Testis (tissue), 3 donors: ENCODE results near the gene CDH23. TPM values are rescaled to one million over a fixed set of nuclear protein-coding genes. Genes with fewer than 3 reads are reported as not detected.

Source experiments
- DNase-seq: peaks from one replicate; pipeline ENCODE4 v3.0.0-alpha.2; 2019
- H3K27ac ChIP-seq, 2 donors: fragments of 200-600 bp; sonication (generic); one replicate each; pipeline ENCODE4 v1.5.1; 2019
- H3K27me3 ChIP-seq: fragments of 200-600 bp; sonication (generic); one replicate; pipeline ENCODE4 v1.5.1; 2019
- H3K36me3 ChIP-seq: fragments of 200-600 bp; sonication (generic); one replicate; pipeline ENCODE4 v1.5.1; 2017; ENCODE audit warnings: low read depth; ENCODE audit errors: missing control alignments
- H3K4me1 ChIP-seq: fragments of 200-600 bp; sonication (generic); one replicate; pipeline ENCODE4 v1.5.1; 2019
- H3K4me3 ChIP-seq, 2 donors: fragments of 200-600 bp; sonication (generic); one replicate each; pipeline ENCODE4 v1.5.1; 2017 to 2019
- H3K9me3 ChIP-seq: fragments of 200-600 bp; sonication (generic); one replicate; pipeline ENCODE4 v1.5.1; 2017
- CTCF ChIP-seq, 3 experiments: fragments of 450-650 bp in 2 of 3; fragments of 200-600 bp in 1 of 3; sonication (generic) in 1 of 3; IDR thresholded peaks; one replicate each; pipeline ENCODE4 v1.5.1; 2016 to 2019; ENCODE audit warnings: antibody characterized with exemption in 3 of 3, mild to moderate bottlenecking in 2 of 3, moderate library complexity in 1 of 3
- POLR2A ChIP-seq: fragments of 450-650 bp; IDR thresholded peaks from one replicate; pipeline ENCODE4 v1.6.1; 2017; ENCODE audit warnings: antibody characterized with exemption, mild to moderate bottlenecking, moderate library complexity
- WGBS, 2 donors: methylation state at CpG; one replicate each; pipeline ENCODE4 v1.1.5; 2018; 5-methylcytosine and 5-hydroxymethylcytosine counted together
- intact Hi-C: fragments of 100-400 bp; cut with DNase I; formaldehyde crosslinking; loops from one replicate; pipeline ENCODE4 v1.15.1; 2023; ENCODE audit warnings: low total_unique reads
- polyA plus RNA-seq: library from polyadenylated mRNA; stranded (reverse); fragments of 350-450 nt; fragmentation: Illumina TruSeq; extraction: RNeasy Lipid Tissue Mini Kit (QIAGEN cat#74804); gene quantifications from one replicate; pipeline ENCODE4 v1.2.3, GENCODE V29; 2014; ENCODE audit warnings: low read depth, low replicate concordance; ENCODE audit not compliant: insufficient read depth
- total RNA-seq, 2 donors: library from RNA; depleted of rRNA; stranded (reverse); fragments of >200 nt; gene quantifications; one replicate each; pipeline ENCODE4 v1.2.3, GENCODE V29; 2016

Gene CDH23
- total and polyA plus RNA-seq, 3 donors from 2014 or later = 29.8 to 125 (median 81.7) TPM

- no peaks in the 10 kb centered on the region for H3K36me3 ChIP-seq
- no peak for TF ChIP-seq CTCF (IDR thresholded peaks at IDR 0.05)
- TF ChIP-seq POLR2A = no peak
- H3K4me3 ChIP-seq = no peak overlapping the region
- peak; percentile 80 for DNase-seq
- WGBS, 2 donors = 28 to 33% methylated on average over 10 to 12 of the region's 12 CpGs
- H3K9me3 ChIP-seq = no peaks in the 10 kb centered on the region
- H3K4me1 ChIP-seq = peaks cover 38% of the 10 kb centered on the region
- intact Hi-C loops = loop anchor here (10.0 kb wide), 1 partner anchor 61 kb away; the partner anchor contains the start of gene VSIR
- H3K27ac ChIP-seq = peak overlapping the region; percentile 74 to 83
- H3K27me3 ChIP-seq = no peaks in the 10 kb centered on the region
Measured at GRCh38 chr10:71713135-71714030, 316.7 kb downstream of the CDH23 start.

DNA sequence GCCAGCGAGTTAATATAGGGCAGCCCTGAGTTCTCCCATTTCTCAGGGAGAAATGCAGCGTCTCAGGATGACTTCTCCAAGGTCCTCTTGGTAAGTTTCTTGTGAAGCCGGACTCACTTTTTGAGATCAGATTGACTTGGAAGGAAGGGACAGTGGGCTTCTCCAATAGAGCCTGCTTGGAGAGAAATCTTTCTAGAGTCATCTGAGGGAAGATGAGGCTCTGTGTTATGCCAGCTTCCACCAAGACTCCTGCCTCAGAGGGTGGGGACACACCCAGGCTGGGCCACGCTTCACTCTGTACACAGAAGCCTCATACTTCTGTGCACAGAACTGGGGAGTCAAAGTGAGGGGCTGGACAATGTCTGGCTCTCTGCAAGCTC is 317.3 kb downstream of the CDH23 start:
- peak overlapping the region; percentile 74 to 83 for H3K27ac ChIP-seq
- DNase-seq = no peak
- no peaks in the 10 kb centered on the region for H3K9me3 ChIP-seq
- H3K4me1 ChIP-seq = peaks cover 41% of the 10 kb centered on the region
- H3K36me3 ChIP-seq = no peaks in the 10 kb centered on the region
- H3K27me3 ChIP-seq = no peaks in the 10 kb centered on the region
- TF ChIP-seq POLR2A = no peak
- no peak for TF ChIP-seq CTCF (IDR thresholded peaks at IDR 0.05)
- no peak overlapping the region for H3K4me3 ChIP-seq
- intact Hi-C loops = loop anchor here (10.0 kb wide), 1 partner anchor 61 kb away; the partner anchor contains the start of gene VSIR
- 75 to 79% methylated on average over 4 of the region's 4 CpGs for WGBS, 2 donors

DNA sequence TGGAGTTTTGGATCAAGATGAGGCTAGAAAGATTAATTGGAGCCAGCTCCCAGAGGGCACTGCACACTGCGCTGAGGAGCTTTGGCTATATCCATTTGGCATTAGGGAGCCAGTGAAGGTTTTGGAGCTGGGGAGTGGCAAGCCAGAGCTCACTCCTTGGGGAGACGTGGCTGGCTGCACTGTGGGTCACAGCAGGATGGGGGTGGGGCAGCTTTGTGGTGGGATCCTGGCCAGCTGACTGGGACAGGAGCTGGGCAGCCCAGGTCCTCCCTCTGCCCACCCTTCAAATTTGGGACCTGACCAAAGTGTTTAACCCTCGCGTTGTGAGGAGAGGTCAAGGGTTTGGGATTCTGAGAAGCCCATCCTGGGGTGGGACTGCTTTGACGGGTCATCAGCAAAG is 317.9 kb downstream of the CDH23 start:
- WGBS, 2 donors = 77 to 78% methylated on average over 5 of the region's 5 CpGs
- Histone ChIP-seq H3K27ac (peak overlapping the region in 1 of 2 donors; percentile 74), H3K36me3 (no peaks in the 10 kb centered on the region), H3K4me3 (no peak overlapping the region), H3K27me3 (no peaks in the 10 kb centered on the region), H3K9me3 (no peaks in the 10 kb centered on the region), H3K4me1 (peaks cover 41% of the 10 kb centered on the region)
- DNase-seq = no peak
- TF ChIP-seq CTCF (IDR thresholded peaks at IDR 0.05) (no peak), POLR2A (no peak)
- intact Hi-C loops = loop anchor here (10.0 kb wide), 1 partner anchor 60 kb away; the partner anchor contains the start of gene VSIR

- TF ChIP-seq CTCF (IDR thresholded peaks at IDR 0.05) = no peak
- no peak for TF ChIP-seq POLR2A
- 91 to 92% methylated on average over 8 of the region's 8 CpGs for WGBS, 2 donors
- intact Hi-C loops = loop anchor here (10.0 kb wide), 1 partner anchor 60 kb away; the partner anchor contains the start of gene VSIR
- Histone ChIP-seq H3K4me3 (no peak overlapping the region), H3K4me1 (peaks cover 41% of the 10 kb centered on the region), H3K36me3 (no peaks in the 10 kb centered on the region), H3K27me3 (no peaks in the 10 kb centered on the region), H3K9me3 (no peaks in the 10 kb centered on the region), H3K27ac (no peak overlapping the region)
- DNase-seq = no peak
Measured at GRCh38 chr10:71715026-71715425, 318.3 kb downstream of the CDH23 start.
